HepG2 (cell line): Measurements from ENCODE around the gene EEF1A2. TPM values are rescaled to one million over a fixed set of nuclear protein-coding genes. Genes with fewer than 3 reads are reported as not detected.
A peak's percentile ranks its signal among the peaks of the same experiment; 100 is the strongest.

Source experiments
- BCL6 ChIP-seq: IDR thresholded peaks from 2 replicates; pipeline ENCODE4 v1.6.1; 2016; ENCODE audit warnings: missing genetic modification reagents, missing compliant biosample characterization
- CREBL2 ChIP-seq: sonication (generic); formaldehyde crosslinking; IDR thresholded peaks from 2 replicates; pipeline ENCODE4 v1.8.1; 2023; ENCODE audit warnings: missing genetic modification reagents, mild to moderate bottlenecking, borderline replicate concordance
- CTCF ChIP-seq: sonication (generic); formaldehyde crosslinking; IDR thresholded peaks from 2 replicates; pipeline ENCODE4 v1.5.0; 2020; ENCODE audit warnings: mild to moderate bottlenecking, missing genetic modification reagents, moderate library complexity
- EED ChIP-seq: sonication (generic); formaldehyde crosslinking; IDR thresholded peaks from 2 replicates; pipeline ENCODE4 v1.5.0; 2020; ENCODE audit warnings: mild to moderate bottlenecking, missing genetic modification reagents
- ELK4 ChIP-seq: sonication (generic); formaldehyde crosslinking; IDR thresholded peaks from 2 replicates; pipeline ENCODE4 v1.9.0; 2021; ENCODE audit warnings: missing genetic modification reagents, borderline replicate concordance
- HNRNPLL ChIP-seq: fragments of 200-400 bp; formaldehyde crosslinking; IDR thresholded peaks from 2 replicates; pipeline ENCODE4 v1.6.1; 2017; ENCODE audit warnings: mild to moderate bottlenecking, low read depth, low read length; ENCODE audit not compliant: poor library complexity, severe bottlenecking
- KDM4B ChIP-seq: sonication (generic); formaldehyde crosslinking; IDR thresholded peaks from 2 replicates; pipeline ENCODE4 v1.4.0; 2020; ENCODE audit warnings: missing genetic modification reagents
- KLF15 ChIP-seq: sonication (generic); formaldehyde crosslinking; IDR thresholded peaks from 2 replicates; pipeline ENCODE4 v1.8.1; 2023; ENCODE audit warnings: borderline replicate concordance, mild to moderate bottlenecking, inconsistent platforms, missing genetic modification reagents, mixed read lengths
- KLF6 ChIP-seq: IDR thresholded peaks from 2 replicates; pipeline ENCODE4 v1.8.0; 2016; ENCODE audit warnings: missing biosample characterization, missing genetic modification reagents
- MAX ChIP-seq: IDR thresholded peaks from 2 replicates; pipeline ENCODE4 v1.6.1; 2012; ENCODE audit warnings: inconsistent platforms
- MEF2D ChIP-seq: sonication (generic); formaldehyde crosslinking; IDR thresholded peaks from 2 replicates; pipeline ENCODE4 v1.5.1; 2020; ENCODE audit warnings: mild to moderate bottlenecking, missing genetic modification reagents
- MYC ChIP-seq: sonication (generic); formaldehyde crosslinking; IDR thresholded peaks from 2 replicates; pipeline ENCODE4 v1.9.0; 2021; ENCODE audit warnings: missing genetic modification reagents, borderline replicate concordance
- PAX8 ChIP-seq: sonication (generic); formaldehyde crosslinking; IDR thresholded peaks from 2 replicates; pipeline ENCODE4 v1.8.0; 2022; ENCODE audit warnings: mild to moderate bottlenecking, missing genetic modification reagents, borderline replicate concordance
- PHF8 ChIP-seq: sonication (generic); formaldehyde crosslinking; IDR thresholded peaks from 2 replicates; pipeline ENCODE4 v1.5.0; 2020; ENCODE audit warnings: missing genetic modification reagents
- PITX1 ChIP-seq: sonication (generic); formaldehyde crosslinking; IDR thresholded peaks from 2 replicates; pipeline ENCODE4 v1.5.1; 2020; ENCODE audit warnings: mild to moderate bottlenecking, missing genetic modification reagents
- RFXANK ChIP-seq: IDR thresholded peaks from 2 replicates; pipeline ENCODE4 v1.6.1; 2016
- RXRA ChIP-seq: sonication (generic); formaldehyde crosslinking; IDR thresholded peaks from 2 replicates; pipeline ENCODE4 v1.5.1; 2020; ENCODE audit warnings: missing genetic modification reagents
- SP2 ChIP-seq: sonication (generic); formaldehyde crosslinking; IDR thresholded peaks from 2 replicates; pipeline ENCODE4 v1.5.1; 2020; ENCODE audit warnings: mild to moderate bottlenecking, missing genetic modification reagents
- SRY ChIP-seq: sonication (generic); formaldehyde crosslinking; IDR thresholded peaks from 2 replicates; pipeline ENCODE4 v1.8.0; 2022; ENCODE audit warnings: mild to moderate bottlenecking, missing genetic modification reagents
- XRCC5 ChIP-seq: fragments of 200-400 bp; formaldehyde crosslinking; optimal IDR thresholded peaks from 2 replicates; pipeline ENCODE3; 2017; ENCODE audit warnings: mild to moderate bottlenecking, low read length
- ZBTB7B ChIP-seq: sonication (generic); formaldehyde crosslinking; IDR thresholded peaks from 2 replicates; pipeline ENCODE4 v1.4.0; 2020; ENCODE audit warnings: missing genetic modification reagents
- ZNF207 ChIP-seq: fragments of 450-650 bp; IDR thresholded peaks from 2 replicates; pipeline ENCODE4 v1.6.1; 2016; ENCODE audit warnings: antibody characterized with exemption, borderline replicate concordance
- ZNF770 ChIP-seq: sonication (generic); formaldehyde crosslinking; IDR thresholded peaks from 2 replicates; pipeline ENCODE4 v1.5.0; 2020; ENCODE audit warnings: mild to moderate bottlenecking, missing genetic modification reagents
- polyA plus RNA-seq, 8 experiments: library from polyadenylated mRNA; depleted of rRNA in 3 of 8; stranded (reverse) in 7 of 8; unstranded in 1 of 8; fragments of >200 nt; fragmentation: Illumina TruSeq in 4 of 8; extraction: Trizol in 4 of 8; gene quantifications; 2 replicates each; pipeline versions ENCODE4 v1.2.1 to v1.2.3, GENCODE V29; 2011 to 2016; ENCODE audit warnings: low read depth in 4 of 8, missing spikeins in 1 of 8, mixed read lengths in 1 of 8; ENCODE audit not compliant: insufficient read depth in 1 of 8
- total RNA-seq, 5 experiments: library from RNA; depleted of rRNA; stranded (reverse); fragments of >200 nt; fragmentation: Illumina TruSeq; extraction: Trizol; gene quantifications; 2 replicates each; pipeline ENCODE4 v1.2.3, GENCODE V29; 2016; ENCODE audit warnings: low read depth in 1 of 5

Gene EEF1A2
- total and polyA plus RNA-seq, 2 of the 13 experiments (the other 11 are each of a cell fraction or from before 2014, with no cell fraction given): 0.44 to 0.87 TPM

GRCh38 chr20:63495741-63496595, 2.9 kb downstream of the EEF1A2 start (continued):
- peak; percentile 94 for TF ChIP-seq CTCF (CRISPR knock-in tag)
- TF ChIP-seq RXRA (CRISPR knock-in tag): 0 out of 2 replicates have a peak, but pooled peaks have one; percentile 22
- 0 out of 2 replicates have a peak, but pooled peaks have one; percentile 26 for TF ChIP-seq MAX
- no peak for TF ChIP-seq KLF6 (CRISPR knock-in tag)
- 0 out of 2 replicates have a peak, but pooled peaks have one; percentile 20 for TF ChIP-seq ZNF770 (CRISPR knock-in tag)
- TF ChIP-seq BCL6 (CRISPR knock-in tag): no peak; the same call in 1 of the 2 replicates
- no peak for TF ChIP-seq SP2
- no peak for TF ChIP-seq RFXANK
- peak; percentile 98 for TF ChIP-seq XRCC5
- TF ChIP-seq PHF8: peak; percentile 41; the same call in 1 of the 2 replicates
- TF ChIP-seq SRY (CRISPR knock-in tag): 0 out of 2 replicates have a peak, but pooled peaks have one; percentile 48
- no peak for TF ChIP-seq CREBL2 (CRISPR knock-in tag)
- TF ChIP-seq PAX8: 0 out of 2 replicates have a peak, but pooled peaks have one; percentile 79
- no peak for TF ChIP-seq KLF15 (CRISPR knock-in tag)
- no peak for TF ChIP-seq ZNF207
- 0 out of 2 replicates have a peak, but pooled peaks have one; percentile 32 for TF ChIP-seq KDM4B (CRISPR knock-in tag)
- peak; percentile 27; the same call in 1 of the 2 replicates for TF ChIP-seq MYC (CRISPR knock-in tag)
- peak; percentile 96; the same call in 1 of the 2 replicates for TF ChIP-seq EED (CRISPR knock-in tag)
- TF ChIP-seq PITX1: peak; percentile 13; the same call in 1 of the 2 replicates
- peak; percentile 74 for TF ChIP-seq ZBTB7B (CRISPR knock-in tag)
- TF ChIP-seq ELK4 (CRISPR knock-in tag): no peak
- 0 out of 2 replicates have a peak, but pooled peaks have one; percentile 23 for TF ChIP-seq MEF2D
- TF ChIP-seq HNRNPLL: peak; percentile 70
